Stimulated activated naive B cell treated with anti-CD40 and anti-IgM and Interleukin-4, amounts not matched to agents 10 μg/mL and 1 μg/mL and 100 μg/mL, for 72 hours (primary cell): ENCODE measurements around the gene TNFRSF8.

Source experiments
- ATAC-seq, 2 donors: fragments of 150-1000 bp; cut with Tn5 transposase; replicated peaks; 2 replicates each; pipeline ENCODE4 v1.10.0; 2021; ENCODE audit warnings: moderate library complexity in 1 of 2
- DNase-seq: peaks from one replicate; pipeline ENCODE4 v3.0.0; 2021
- H3K27ac Mint-ChIP-seq: one replicate; pipeline ENCODE4 v1.8.0; 2022; ENCODE audit warnings: mild to moderate bottlenecking, mixed read lengths
- H3K27me3 Mint-ChIP-seq, 2 donors: one replicate each; pipeline ENCODE4 v1.8.0; 2022; ENCODE audit warnings: mixed read lengths in 2 of 2
- H3K36me3 Mint-ChIP-seq, 2 donors: one replicate each; pipeline ENCODE4 v1.8.0; 2022; ENCODE audit warnings: mixed read lengths in 2 of 2, mild to moderate bottlenecking in 1 of 2
- H3K4me1 Mint-ChIP-seq, 2 donors: one replicate each; pipeline ENCODE4 v1.8.0; 2022; ENCODE audit warnings: mixed read lengths in 2 of 2, mild to moderate bottlenecking in 1 of 2
- H3K4me3 Mint-ChIP-seq, 2 donors: one replicate each; pipeline ENCODE4 v1.8.0; 2022; ENCODE audit warnings: mild to moderate bottlenecking in 2 of 2, mixed read lengths in 2 of 2, moderate library complexity in 1 of 2
- H3K9me3 Mint-ChIP-seq, 2 donors: one replicate each; pipeline ENCODE4 v1.8.0; 2022; ENCODE audit warnings: mixed read lengths in 2 of 2, mild to moderate bottlenecking in 1 of 2

Gene TNFRSF8

DNA sequence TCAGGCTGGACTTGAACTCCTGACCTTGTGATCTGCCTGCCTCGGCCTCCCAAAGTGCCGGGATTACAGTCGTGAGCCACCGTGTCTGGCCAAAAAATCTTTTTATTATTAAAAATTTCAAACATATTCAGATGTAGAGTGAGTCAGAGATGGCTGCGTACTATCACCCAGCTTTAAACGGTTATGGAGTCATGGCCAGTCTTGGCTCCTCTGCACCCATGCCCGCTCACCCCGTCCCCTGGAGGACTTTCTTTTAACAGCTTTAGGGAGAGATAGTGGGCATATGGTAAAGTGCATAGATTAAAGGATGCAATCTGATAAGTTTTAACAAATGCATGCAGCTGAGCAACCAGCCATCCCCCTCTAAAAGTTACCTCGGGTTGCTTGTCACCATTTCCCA, 51.8 kb downstream of the TNFRSF8 start:
- DNase-seq = no peak
- H3K9me3 Mint-ChIP-seq = no peaks in the 10 kb centered on the region
- no peak overlapping the region for H3K27ac Mint-ChIP-seq
- H3K36me3 Mint-ChIP-seq = peaks cover 0 to 17% of the 10 kb centered on the region in 2 donors
- peaks cover 7 to 8% of the 10 kb centered on the region in 2 donors for H3K4me1 Mint-ChIP-seq
- ATAC-seq = no peak
- no peaks in the 10 kb centered on the region for H3K27me3 Mint-ChIP-seq
- H3K4me3 Mint-ChIP-seq = no peak overlapping the region

DNA sequence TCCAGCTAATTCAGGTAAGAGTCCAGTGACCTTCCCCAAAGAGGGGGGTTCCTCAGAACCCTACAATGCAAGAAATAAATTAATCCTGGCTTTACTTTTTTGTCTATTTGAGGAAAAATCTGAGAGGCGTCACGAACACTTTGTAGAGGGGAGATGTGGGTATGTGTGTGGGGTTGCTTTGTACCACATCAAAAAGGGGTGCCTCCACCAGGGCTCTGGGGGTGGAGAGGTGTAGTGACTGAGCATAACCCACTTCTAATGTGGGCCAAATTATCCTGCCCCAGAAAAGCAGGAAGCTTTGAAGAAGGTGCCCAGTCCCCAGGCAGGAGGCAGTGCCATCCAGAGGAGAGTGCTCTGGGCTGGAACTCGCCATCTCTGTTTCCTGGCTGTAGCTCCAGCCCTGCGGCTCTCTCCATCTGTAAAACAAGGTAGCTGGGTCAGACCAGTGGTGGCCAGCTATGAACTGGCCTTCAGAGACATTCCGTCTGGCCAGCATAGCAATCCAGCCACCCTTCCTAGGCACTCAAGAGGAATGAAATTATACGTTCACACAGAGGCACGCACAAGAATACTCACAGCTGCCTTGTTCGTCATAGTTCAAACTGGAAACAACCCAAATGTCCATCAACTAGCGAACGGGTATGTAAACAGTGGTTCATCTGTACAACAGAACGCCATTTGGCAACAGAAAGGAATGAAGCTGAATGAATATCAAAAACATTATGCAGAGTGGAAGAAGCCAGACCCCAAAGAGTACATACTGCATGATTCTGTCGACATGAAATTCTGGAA, 58.3 kb downstream of the TNFRSF8 start:
- peaks cover 5 to 17% of the 10 kb centered on the region in 2 donors for H3K27me3 Mint-ChIP-seq
- no peak overlapping the region for H3K4me3 Mint-ChIP-seq
- H3K36me3 Mint-ChIP-seq = peaks cover 0 to 11% of the 10 kb centered on the region in 2 donors
- H3K9me3 Mint-ChIP-seq = no peaks in the 10 kb centered on the region
- no peak overlapping the region for H3K27ac Mint-ChIP-seq
- ATAC-seq (no peak), DNase-seq (no peak)
- peaks cover 17 to 19% of the 10 kb centered on the region in 2 donors for H3K4me1 Mint-ChIP-seq

GRCh38 chr1:12123172-12123571, 60.1 kb downstream of the TNFRSF8 start:
- Mint-ChIP-seq H3K27me3 (peaks cover 5 to 17% of the 10 kb centered on the region in 2 donors), H3K4me3 (no peak overlapping the region), H3K36me3 (peaks cover 0 to 11% of the 10 kb centered on the region in 2 donors), H3K4me1 (peaks cover 26 to 36% of the 10 kb centered on the region in 2 donors), H3K27ac (no peak overlapping the region), H3K9me3 (no peaks in the 10 kb centered on the region)
- ATAC-seq (no peak), DNase-seq (no peak)

- H3K4me3 Mint-ChIP-seq = peak overlapping the region in 1 of 2 donors; percentile 35
- peaks cover 0 to 9% of the 10 kb centered on the region in 2 donors for H3K36me3 Mint-ChIP-seq
- peaks cover 24 to 50% of the 10 kb centered on the region in 2 donors for H3K4me1 Mint-ChIP-seq
- ATAC-seq (peak; percentile 30 to 36), DNase-seq (peak; percentile 55)
- H3K27ac Mint-ChIP-seq = peak overlapping the region; percentile 68
- peaks cover 5 to 17% of the 10 kb centered on the region in 2 donors for H3K27me3 Mint-ChIP-seq
- no peaks in the 10 kb centered on the region for H3K9me3 Mint-ChIP-seq
Measured at GRCh38 chr1:12124693-12125421, 61.8 kb downstream of the TNFRSF8 start.

DNA sequence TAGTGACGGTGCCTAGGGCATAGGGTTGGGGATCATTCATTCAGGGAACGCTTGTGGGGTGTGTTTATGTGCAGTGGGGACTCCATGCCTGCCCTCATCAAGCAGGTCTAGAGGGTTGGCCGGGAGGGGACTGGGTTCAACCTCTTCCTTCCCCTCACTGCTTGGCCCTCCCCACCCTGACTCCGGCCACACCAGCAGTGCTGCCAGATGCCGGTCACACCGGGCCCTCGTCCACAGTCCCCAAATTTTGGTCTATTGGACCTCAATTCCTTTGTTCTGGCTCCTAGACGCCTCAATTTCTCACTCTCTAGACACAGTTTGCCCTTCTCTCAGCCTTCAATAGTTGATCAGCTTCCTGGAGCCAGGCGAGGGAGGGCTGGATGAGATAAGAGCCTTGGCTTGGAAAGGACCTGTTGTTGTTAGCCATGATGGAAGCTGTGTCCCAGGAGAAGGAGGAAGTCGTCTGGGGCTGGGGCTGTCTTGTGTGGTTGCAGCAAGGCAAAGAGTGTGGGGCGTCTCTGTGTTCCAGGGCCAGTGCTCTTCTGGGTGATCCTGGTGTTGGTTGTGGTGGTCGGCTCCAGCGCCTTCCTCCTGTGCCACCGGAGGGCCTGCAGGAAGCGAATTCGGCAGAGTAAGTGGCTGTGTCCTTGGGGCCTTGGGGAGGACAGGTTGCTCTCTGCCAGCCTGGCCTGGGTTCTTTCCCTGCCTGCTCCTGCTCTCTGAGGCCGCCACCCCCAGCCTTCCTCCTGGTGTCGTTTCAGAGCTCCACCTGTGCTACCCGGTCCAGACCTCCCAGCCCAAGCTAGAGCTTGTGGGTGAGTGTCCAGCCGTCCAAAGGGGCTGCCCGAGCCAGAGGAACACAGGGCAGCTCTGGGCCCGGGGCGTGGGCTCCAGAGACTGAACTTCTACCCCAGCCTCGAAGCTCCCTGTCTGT, 62.6 kb downstream of the TNFRSF8 start:
- ATAC-seq (no peak), DNase-seq (no peak)
- H3K36me3 Mint-ChIP-seq = peaks cover 0 to 5% of the 10 kb centered on the region in 2 donors
- peak overlapping the region; percentile 78 for H3K27ac Mint-ChIP-seq
- H3K4me3 Mint-ChIP-seq = peak overlapping the region in 1 of 2 donors; percentile 39
- peaks cover 5 to 17% of the 10 kb centered on the region in 2 donors for H3K27me3 Mint-ChIP-seq
- peaks cover 28 to 51% of the 10 kb centered on the region in 2 donors for H3K4me1 Mint-ChIP-seq
- H3K9me3 Mint-ChIP-seq = no peaks in the 10 kb centered on the region

DNA sequence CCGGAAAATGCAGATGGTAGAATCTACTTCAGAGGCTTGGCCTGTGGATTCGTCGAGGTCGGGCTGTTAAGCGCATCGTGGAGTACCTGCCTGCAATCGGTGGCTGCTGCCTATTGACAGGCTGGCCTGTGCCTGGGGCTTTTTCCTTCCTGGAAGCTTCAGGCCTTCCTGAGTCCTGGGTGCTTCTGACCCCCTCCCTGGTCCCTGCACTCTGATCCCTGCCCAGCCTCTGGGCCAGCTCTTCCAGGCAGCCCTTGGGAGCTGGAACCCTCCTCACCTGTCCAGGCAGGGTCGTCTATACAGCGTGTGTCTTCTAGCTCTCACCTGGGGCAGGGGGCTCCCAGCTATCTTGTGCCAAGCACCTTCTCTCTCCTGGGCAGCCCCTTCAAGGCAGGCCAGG, 63.7 kb downstream of the TNFRSF8 start:
- DNase-seq (no peak), ATAC-seq (no peak)
- H3K36me3 Mint-ChIP-seq = peaks cover 0 to 5% of the 10 kb centered on the region in 2 donors
- no peaks in the 10 kb centered on the region for H3K9me3 Mint-ChIP-seq
- peaks cover 2 to 17% of the 10 kb centered on the region in 2 donors for H3K27me3 Mint-ChIP-seq
- H3K4me1 Mint-ChIP-seq = peaks cover 28 to 51% of the 10 kb centered on the region in 2 donors
- peak overlapping the region in 1 of 2 donors; percentile 51 for H3K4me3 Mint-ChIP-seq
- peak overlapping the region; percentile 91 for H3K27ac Mint-ChIP-seq

DNA sequence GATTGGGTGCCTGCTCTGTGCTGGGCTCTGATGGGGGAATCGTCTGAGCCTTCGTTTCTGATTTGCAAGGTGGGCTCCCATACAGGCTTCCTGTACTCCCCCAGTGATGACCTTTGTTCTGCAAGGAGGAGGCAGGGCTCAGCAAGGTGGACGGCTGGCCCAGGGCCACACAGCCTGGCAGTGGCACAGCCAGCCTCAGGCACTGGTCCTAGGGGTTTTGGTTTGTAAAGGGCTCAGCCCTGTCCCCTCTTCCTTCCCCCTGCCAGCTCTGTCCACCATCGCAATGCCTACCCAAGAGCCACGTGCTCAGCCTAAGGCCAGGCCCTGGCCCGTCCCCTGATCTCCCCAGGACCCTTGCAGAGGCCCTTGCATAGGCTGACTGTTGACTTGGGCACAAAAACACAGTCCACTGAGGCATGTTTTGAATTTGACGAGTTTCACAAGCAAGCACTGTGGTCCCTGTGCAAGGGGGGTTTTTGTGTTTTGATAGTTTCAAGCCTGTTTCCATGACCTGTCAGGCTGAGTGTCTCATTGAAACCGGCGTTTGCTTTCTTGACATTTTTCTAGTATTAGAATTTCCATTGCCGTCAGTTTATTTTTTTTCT, 64.2 kb downstream of the TNFRSF8 start:
- Mint-ChIP-seq H3K27ac (peak overlapping the region; percentile 91), H3K4me3 (peak overlapping the region in 1 of 2 donors; percentile 51), H3K9me3 (no peaks in the 10 kb centered on the region), H3K27me3 (peaks cover 0 to 17% of the 10 kb centered on the region in 2 donors), H3K4me1 (peaks cover 28 to 55% of the 10 kb centered on the region in 2 donors), H3K36me3 (peaks cover 0 to 5% of the 10 kb centered on the region in 2 donors)
- DNase-seq (peak; percentile 39), ATAC-seq (peak; percentile 86 to 89)

- Mint-ChIP-seq H3K4me1 (peaks cover 33 to 63% of the 10 kb centered on the region in 2 donors), H3K9me3 (no peaks in the 10 kb centered on the region), H3K4me3 (peak overlapping the region; percentile 20 to 44), H3K27me3 (peaks cover 0 to 15% of the 10 kb centered on the region in 2 donors), H3K27ac (peak overlapping the region; percentile 91), H3K36me3 (peaks cover 0 to 5% of the 10 kb centered on the region in 2 donors)
- DNase-seq = no peak
- ATAC-seq = no peak
Measured at GRCh38 chr1:12128120-12128519, 65.0 kb downstream of the TNFRSF8 start.

DNA sequence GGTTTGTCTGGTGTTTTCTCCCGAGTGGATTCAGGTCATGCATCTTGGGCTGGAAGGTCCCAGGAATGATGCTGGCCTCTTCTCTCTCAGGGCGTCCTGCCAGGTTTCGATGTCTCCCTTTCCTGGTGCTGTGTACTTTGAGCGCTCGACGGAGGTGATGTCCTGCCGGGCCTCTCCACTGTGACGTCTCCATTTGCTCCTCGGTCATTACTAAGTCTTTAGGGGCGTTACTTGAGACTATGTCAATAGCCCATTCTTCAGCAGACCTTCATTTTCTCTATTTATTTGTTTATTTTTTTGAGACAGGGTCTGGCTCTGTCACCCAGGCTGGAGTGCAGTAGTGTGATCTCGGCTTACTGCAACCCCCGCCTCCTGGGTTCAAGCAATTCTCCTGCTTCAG, 66.5 kb downstream of the TNFRSF8 start:
- Mint-ChIP-seq H3K27me3 (peaks cover 0 to 8% of the 10 kb centered on the region in 2 donors), H3K4me3 (peak overlapping the region in 1 of 2 donors; percentile 0), H3K9me3 (no peaks in the 10 kb centered on the region), H3K4me1 (peaks cover 41 to 73% of the 10 kb centered on the region in 2 donors), H3K36me3 (peaks cover 0 to 5% of the 10 kb centered on the region in 2 donors), H3K27ac (no peak overlapping the region)
- ATAC-seq (no peak), DNase-seq (no peak)

DNA sequence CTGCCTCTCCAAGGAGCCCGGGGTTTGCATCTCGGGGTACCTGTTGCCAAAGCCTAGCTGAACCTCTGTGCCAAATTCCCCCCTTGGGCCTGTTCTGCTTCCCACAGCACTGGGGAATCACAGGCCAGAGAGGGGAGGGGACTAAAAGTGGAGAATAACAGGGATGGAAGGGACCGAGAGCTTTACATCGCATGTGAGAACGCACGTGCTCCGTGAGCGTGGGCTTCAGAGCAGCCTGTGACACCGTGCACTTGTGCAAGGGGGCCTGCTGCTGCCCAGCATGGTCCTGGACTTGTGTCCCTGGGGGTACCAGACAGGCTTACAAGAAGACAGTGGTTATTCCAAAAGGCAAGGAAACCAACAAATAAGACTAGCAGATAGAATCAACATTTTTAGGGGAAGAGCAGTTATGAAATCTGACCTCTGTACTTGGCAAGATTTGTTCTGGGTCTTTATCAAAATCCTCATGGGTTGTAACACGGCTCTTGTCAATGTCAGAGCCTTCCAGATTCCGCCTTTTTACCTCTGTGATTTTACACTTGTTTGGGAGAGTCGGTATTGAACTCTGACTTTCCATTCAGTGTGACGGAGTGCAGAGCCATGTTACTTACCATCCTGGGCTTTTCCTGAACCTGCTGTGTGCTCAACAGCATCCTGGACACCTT, 67.5 kb downstream of the TNFRSF8 start:
- Mint-ChIP-seq H3K4me3 (no peak overlapping the region), H3K27ac (no peak overlapping the region), H3K27me3 (peaks cover 0 to 6% of the 10 kb centered on the region in 2 donors), H3K4me1 (peaks cover 34 to 63% of the 10 kb centered on the region in 2 donors), H3K9me3 (no peaks in the 10 kb centered on the region), H3K36me3 (peaks cover 0 to 5% of the 10 kb centered on the region in 2 donors)
- ATAC-seq (no peak), DNase-seq (no peak)

DNA sequence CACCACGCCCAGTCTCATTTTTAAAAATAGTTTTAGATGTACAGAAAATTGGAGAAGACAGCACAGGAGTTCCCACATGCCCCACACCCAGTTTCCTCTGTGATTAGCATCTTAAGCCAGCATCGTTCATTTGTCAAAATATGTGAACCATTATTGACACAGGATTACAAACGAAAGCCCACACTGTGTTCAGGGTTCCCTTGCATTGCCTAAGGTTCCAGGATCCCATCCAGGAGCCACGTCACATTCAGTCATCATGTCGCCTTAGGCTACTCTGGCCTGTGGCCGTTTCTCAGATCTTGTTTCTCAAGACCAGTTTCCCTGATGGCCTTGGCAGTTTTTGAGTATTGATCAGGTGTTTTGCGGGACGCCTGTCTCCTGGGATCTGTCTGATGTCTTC, 69.0 kb downstream of the TNFRSF8 start:
- Mint-ChIP-seq H3K36me3 (peaks cover 0 to 5% of the 10 kb centered on the region in 2 donors), H3K27ac (no peak overlapping the region), H3K9me3 (no peaks in the 10 kb centered on the region), H3K4me1 (peaks cover 22 to 48% of the 10 kb centered on the region in 2 donors), H3K27me3 (no peaks in the 10 kb centered on the region), H3K4me3 (no peak overlapping the region)
- ATAC-seq = no peak
- DNase-seq = no peak

DNA sequence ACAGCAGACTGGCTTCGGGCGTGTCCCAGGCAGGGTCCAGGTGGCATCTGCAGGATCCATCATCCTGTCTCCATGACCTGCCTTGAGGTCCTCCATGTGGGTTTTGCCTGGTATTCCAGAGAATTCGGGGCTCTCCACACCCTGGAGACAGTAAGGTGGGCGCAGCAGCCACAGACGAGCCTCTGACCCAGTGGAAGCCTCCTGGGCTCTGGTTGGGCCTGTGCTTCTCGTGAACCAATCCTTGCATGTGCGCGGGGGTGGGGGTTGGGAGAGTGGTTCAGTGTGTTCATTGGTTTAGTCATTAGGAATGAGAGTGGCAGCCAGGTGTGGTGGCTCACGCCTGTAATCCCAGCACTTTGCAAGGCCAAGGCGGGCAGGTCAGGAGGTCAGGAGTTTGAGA, 71.6 kb downstream of the TNFRSF8 start:
- Mint-ChIP-seq H3K4me3 (no peak overlapping the region), H3K36me3 (no peaks in the 10 kb centered on the region), H3K27me3 (no peaks in the 10 kb centered on the region), H3K27ac (peak overlapping the region; percentile 20), H3K4me1 (peaks cover 30 to 44% of the 10 kb centered on the region in 2 donors), H3K9me3 (no peaks in the 10 kb centered on the region)
- DNase-seq (no peak), ATAC-seq (no peak)

GRCh38 chr1:12135612-12136011, 72.5 kb downstream of the TNFRSF8 start:
- ATAC-seq (no peak), DNase-seq (no peak)
- Mint-ChIP-seq H3K4me3 (no peak overlapping the region), H3K9me3 (no peaks in the 10 kb centered on the region), H3K4me1 (peaks cover 26 to 50% of the 10 kb centered on the region in 2 donors), H3K36me3 (no peaks in the 10 kb centered on the region), H3K27ac (no peak overlapping the region), H3K27me3 (no peaks in the 10 kb centered on the region)
